ENCODE measurements around the gene RAP2A.

DNA sequence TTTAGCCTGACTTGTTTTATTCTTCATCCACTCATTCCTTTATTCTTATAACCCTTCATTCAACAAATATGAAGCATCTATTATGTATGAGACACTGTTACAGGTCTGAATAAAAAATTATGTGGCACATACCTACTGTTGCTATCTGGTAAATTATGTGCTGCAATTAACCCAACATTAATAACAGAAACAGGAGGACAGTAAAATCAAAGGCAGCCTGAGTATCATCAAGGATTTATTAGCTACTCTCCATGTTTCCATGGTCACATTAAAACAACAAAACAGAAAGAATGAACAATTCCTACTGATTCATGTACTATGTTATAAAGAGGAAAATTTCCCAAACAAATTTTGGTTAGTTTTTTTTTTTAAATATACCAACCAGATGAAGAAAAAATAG is 43.9 kb downstream of the RAP2A start:
- TF ChIP-seq GABPA (IDR thresholded peaks at IDR 0.05 in 1 of 2, conservative IDR thresholded peaks at IDR 0.05 in 1 of 2) (no peak), CTCF (IDR thresholded peaks at IDR 0.05; ENCODE audit: low read depth, low read length, missing input control) (no peak), ZBTB33 (IDR thresholded peaks at IDR 0.05) (no peak), FOXA2 (IDR thresholded peaks at IDR 0.05) (no peak), JUND (IDR thresholded peaks at IDR 0.05) (no peak), SP1 (IDR thresholded peaks at IDR 0.05) (no peak)

Data from liver (tissue), 3 donors.